Astrocyte (in vitro differentiated cells and primary cell): Measurements from ENCODE around the gene LMX1B. TPM values are rescaled to one million over a fixed set of nuclear protein-coding genes. Genes with fewer than 3 reads are reported as not detected.

Source experiments
- DNase-seq: peaks from one replicate; pipeline ENCODE4 v3.0.0-alpha.2; 2010; ENCODE audit warnings: low read depth
- FAIRE-seq: peaks from 2 replicates; lab custom pipeline; 2011; peaks lifted over from hg19 to GRCh38; lab: Jason Lieb, UNC
- H2AFZ ChIP-seq: 2 replicates; pipeline ENCODE4 v1.6.0; 2012; ENCODE audit warnings: low read depth, low read length, inconsistent platforms
- H3K27ac ChIP-seq: 2 replicates; pipeline ENCODE4 v1.5.1; 2011; ENCODE audit warnings: low read depth, low read length, inconsistent platforms
- H3K27me3 ChIP-seq: 2 replicates; pipeline ENCODE4 v1.6.0; 2011; ENCODE audit warnings: low read length, inconsistent platforms; ENCODE audit not compliant: insufficient read depth
- H3K36me3 ChIP-seq: 2 replicates; pipeline ENCODE4 v1.5.1; 2011; ENCODE audit warnings: low read length, inconsistent platforms; ENCODE audit not compliant: insufficient read depth
- H3K4me1 ChIP-seq: 2 replicates; pipeline ENCODE4 v1.5.1; 2011; ENCODE audit warnings: low read length, inconsistent platforms; ENCODE audit not compliant: insufficient read depth
- H3K4me2 ChIP-seq: 2 replicates; pipeline ENCODE4 v1.6.0; 2012; ENCODE audit warnings: low read length, inconsistent platforms
- H3K4me3 ChIP-seq: 2 replicates; pipeline ENCODE4 v1.5.1; 2011; ENCODE audit warnings: low read depth, mild to moderate bottlenecking, low read length, inconsistent platforms; ENCODE audit not compliant: insufficient read depth
- H3K79me2 ChIP-seq: 2 replicates; pipeline ENCODE4 v1.6.0; 2012; ENCODE audit warnings: mild to moderate bottlenecking, low read length, inconsistent platforms; ENCODE audit not compliant: insufficient read depth
- H3K9ac ChIP-seq: 2 replicates; pipeline ENCODE4 v1.6.0; 2012; ENCODE audit warnings: mild to moderate bottlenecking, low read length, inconsistent platforms
- H3K9me3 ChIP-seq: 2 replicates; pipeline ENCODE4 v1.5.1; 2012; ENCODE audit warnings: low read depth, mild to moderate bottlenecking, low read length, inconsistent platforms; ENCODE audit not compliant: insufficient read depth
- H4K20me1 ChIP-seq: 2 replicates; pipeline ENCODE4 v1.6.0; 2012; ENCODE audit warnings: low read length, inconsistent platforms; ENCODE audit not compliant: insufficient read depth
- H3K27ac Mint-ChIP-seq: one replicate; pipeline ENCODE4 v1.8.0; 2021; ENCODE audit warnings: mild to moderate bottlenecking, mixed read lengths; ENCODE audit not compliant: unreplicated experiment
- H3K27me3 Mint-ChIP-seq: one replicate; pipeline ENCODE4 v1.8.0; 2021; ENCODE audit warnings: low read depth, mixed read lengths; ENCODE audit not compliant: unreplicated experiment
- H3K36me3 Mint-ChIP-seq: one replicate; pipeline ENCODE4 v1.8.0; 2021; ENCODE audit warnings: low read depth, mixed read lengths; ENCODE audit not compliant: unreplicated experiment
- H3K4me1 Mint-ChIP-seq: one replicate; pipeline ENCODE4 v1.8.0; 2021; ENCODE audit warnings: low read depth, mixed read lengths; ENCODE audit not compliant: unreplicated experiment
- H3K4me3 Mint-ChIP-seq: one replicate; pipeline ENCODE4 v1.8.0; 2021; ENCODE audit warnings: mild to moderate bottlenecking, moderate library complexity, mixed read lengths; ENCODE audit not compliant: unreplicated experiment
- H3K9me3 Mint-ChIP-seq: one replicate; pipeline ENCODE4 v1.8.0; 2021; ENCODE audit warnings: mild to moderate bottlenecking, mixed read lengths; ENCODE audit not compliant: unreplicated experiment
- EZH2 ChIP-seq: IDR thresholded peaks from 2 replicates; pipeline ENCODE4 v1.6.1; 2012; ENCODE audit warnings: mild to moderate bottlenecking, low read length, inconsistent platforms; ENCODE audit not compliant: insufficient read depth
- total RNA-seq: library from RNA; stranded (reverse); gene quantifications from 2 replicates; pipeline ENCODE4 v1.2.1, GENCODE V29; 2021
- TF ChIP-seq, protein P1 (sequence below): IDR thresholded peaks from 2 replicates; pipeline ENCODE4 v1.5.1; 2011; ENCODE audit warnings: low read depth, mild to moderate bottlenecking, inconsistent platforms, low read length, moderate library complexity; ENCODE audit not compliant: insufficient read depth

LMX1B gene
- total RNA-seq, 1 donor from 2014 or later, result 0.45 TPM

DNA sequence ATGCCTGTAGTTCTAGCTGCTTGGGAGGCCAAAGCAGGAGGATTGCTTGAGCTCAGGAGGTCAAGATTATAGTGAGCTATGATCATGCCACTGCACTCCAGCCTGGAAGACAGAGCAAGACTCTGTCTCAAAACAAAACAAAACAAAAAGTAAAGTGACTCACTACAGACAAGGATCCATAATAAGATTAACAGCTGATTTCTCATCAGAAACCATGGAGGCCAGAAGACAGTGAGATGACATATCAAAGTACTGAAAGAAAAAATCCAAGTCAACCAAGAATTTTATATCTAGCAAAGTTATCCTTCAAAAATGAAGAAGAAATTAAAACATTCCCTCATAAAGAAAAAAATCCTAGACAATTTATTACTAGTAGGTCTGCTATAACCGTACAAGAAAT is 121.8 kb downstream of the LMX1B start:
- Mint-ChIP-seq H3K4me3 (no peak overlapping the region), H3K27ac (no peak overlapping the region), H3K9me3 (peaks cover 22% of the 10 kb centered on the region), H3K4me1 (no peaks in the 10 kb centered on the region), H3K27me3 (peaks cover 23% of the 10 kb centered on the region), H3K36me3 (peaks cover 2% of the 10 kb centered on the region)
- no peaks in the 10 kb centered on the region for H3K79me2 ChIP-seq
- DNase-seq (no peak), FAIRE-seq (no peak)
- peaks cover 2% of the 10 kb centered on the region for H3K27me3 ChIP-seq
- H3K4me2 ChIP-seq, result no peak overlapping the region
- no peak overlapping the region for H2AFZ ChIP-seq
- no peak overlapping the region for H3K27ac ChIP-seq
- no peaks in the 10 kb centered on the region for H4K20me1 ChIP-seq
- no peak overlapping the region for H3K9ac ChIP-seq
- no peaks in the 10 kb centered on the region for H3K36me3 ChIP-seq
- peaks cover 3% of the 10 kb centered on the region for H3K9me3 ChIP-seq
- no peak for TF ChIP-seq EZH2
- TF ChIP-seq, protein P1, sequence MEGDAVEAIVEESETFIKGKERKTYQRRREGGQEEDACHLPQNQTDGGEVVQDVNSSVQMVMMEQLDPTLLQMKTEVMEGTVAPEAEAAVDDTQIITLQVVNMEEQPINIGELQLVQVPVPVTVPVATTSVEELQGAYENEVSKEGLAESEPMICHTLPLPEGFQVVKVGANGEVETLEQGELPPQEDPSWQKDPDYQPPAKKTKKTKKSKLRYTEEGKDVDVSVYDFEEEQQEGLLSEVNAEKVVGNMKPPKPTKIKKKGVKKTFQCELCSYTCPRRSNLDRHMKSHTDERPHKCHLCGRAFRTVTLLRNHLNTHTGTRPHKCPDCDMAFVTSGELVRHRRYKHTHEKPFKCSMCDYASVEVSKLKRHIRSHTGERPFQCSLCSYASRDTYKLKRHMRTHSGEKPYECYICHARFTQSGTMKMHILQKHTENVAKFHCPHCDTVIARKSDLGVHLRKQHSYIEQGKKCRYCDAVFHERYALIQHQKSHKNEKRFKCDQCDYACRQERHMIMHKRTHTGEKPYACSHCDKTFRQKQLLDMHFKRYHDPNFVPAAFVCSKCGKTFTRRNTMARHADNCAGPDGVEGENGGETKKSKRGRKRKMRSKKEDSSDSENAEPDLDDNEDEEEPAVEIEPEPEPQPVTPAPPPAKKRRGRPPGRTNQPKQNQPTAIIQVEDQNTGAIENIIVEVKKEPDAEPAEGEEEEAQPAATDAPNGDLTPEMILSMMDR, result no peak
- no peaks in the 10 kb centered on the region for H3K4me1 ChIP-seq
- H3K4me3 ChIP-seq, result no peak overlapping the region

DNA sequence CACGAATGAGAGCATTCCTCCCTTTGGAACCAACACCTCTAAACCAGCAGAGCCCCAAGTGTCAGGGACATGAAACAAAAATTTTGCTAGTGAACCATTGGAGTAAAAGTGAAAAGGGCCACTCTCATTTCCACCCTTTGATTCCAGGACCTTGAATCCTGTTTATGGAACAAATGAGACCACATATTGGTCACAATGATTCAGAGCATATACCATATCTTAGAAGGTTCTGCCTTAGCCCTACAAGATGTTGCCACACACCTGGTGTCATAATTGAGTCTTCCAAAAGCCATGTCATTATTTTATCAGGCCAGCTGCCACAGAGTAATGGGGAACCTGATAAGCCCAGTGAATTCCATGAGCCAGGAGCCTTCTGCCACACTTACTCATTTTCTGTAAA is 124.8 kb downstream of the LMX1B start:
- no peak overlapping the region for H3K27ac ChIP-seq
- Mint-ChIP-seq H3K9me3 (peaks cover 22% of the 10 kb centered on the region), H3K36me3 (no peaks in the 10 kb centered on the region), H3K27me3 (peaks cover 42% of the 10 kb centered on the region), H3K4me1 (no peaks in the 10 kb centered on the region), H3K27ac (no peak overlapping the region), H3K4me3 (no peak overlapping the region)
- no peaks in the 10 kb centered on the region for H3K36me3 ChIP-seq
- peaks cover 3% of the 10 kb centered on the region for H3K9me3 ChIP-seq
- H3K9ac ChIP-seq, result no peak overlapping the region
- H4K20me1 ChIP-seq, result no peaks in the 10 kb centered on the region
- no peak for DNase-seq
- H3K4me1 ChIP-seq, result no peaks in the 10 kb centered on the region
- no peak for TF ChIP-seq EZH2
- TF ChIP-seq, protein P1, result no peak
- no peak overlapping the region for H3K4me2 ChIP-seq
- peaks cover 8% of the 10 kb centered on the region for H3K27me3 ChIP-seq
- H3K79me2 ChIP-seq, result no peaks in the 10 kb centered on the region
- FAIRE-seq, result no peak
- no peak overlapping the region for H2AFZ ChIP-seq
- H3K4me3 ChIP-seq, result no peak overlapping the region

DNA sequence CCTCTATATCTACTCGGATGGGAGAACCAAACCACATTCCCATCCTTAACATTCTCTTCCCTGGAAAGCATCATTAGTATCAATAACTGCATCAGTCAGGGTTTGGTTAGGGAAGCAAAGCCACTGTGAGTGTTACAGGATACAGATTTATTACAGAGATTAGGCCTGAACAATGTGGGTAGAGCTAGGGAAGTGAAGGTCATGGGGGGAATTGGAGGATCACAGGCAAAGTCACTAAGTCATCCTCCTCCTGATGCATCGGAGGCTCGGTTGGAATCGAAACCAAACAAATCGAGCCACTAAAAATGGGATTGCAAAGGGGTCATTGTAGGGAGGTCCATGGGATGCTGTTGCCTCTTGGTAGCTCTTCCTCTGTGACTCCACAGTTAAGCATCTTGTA is 129.3 kb downstream of the LMX1B start:
- H3K36me3 Mint-ChIP-seq, result no peaks in the 10 kb centered on the region
- no peak overlapping the region for H3K4me2 ChIP-seq
- H3K27me3 ChIP-seq, result peaks cover 19% of the 10 kb centered on the region
- TF ChIP-seq EZH2, result no peak
- TF ChIP-seq, protein P1, result no peak
- peaks cover 67% of the 10 kb centered on the region for H3K27me3 Mint-ChIP-seq
- no peak overlapping the region for H3K27ac Mint-ChIP-seq
- H3K36me3 ChIP-seq, result no peaks in the 10 kb centered on the region
- no peaks in the 10 kb centered on the region for H3K4me1 ChIP-seq
- no peak for DNase-seq
- H3K27ac ChIP-seq, result no peak overlapping the region
- no peak for FAIRE-seq
- H3K4me3 Mint-ChIP-seq, result peak overlapping the region; percentile 11
- no peaks in the 10 kb centered on the region for H3K9me3 ChIP-seq
- H3K4me3 ChIP-seq, result no peak overlapping the region
- no peak overlapping the region for H3K9ac ChIP-seq
- no peaks in the 10 kb centered on the region for H3K79me2 ChIP-seq
- H2AFZ ChIP-seq, result no peak overlapping the region
- no peaks in the 10 kb centered on the region for H4K20me1 ChIP-seq
- peaks cover 2% of the 10 kb centered on the region for H3K4me1 Mint-ChIP-seq
- peaks cover 10% of the 10 kb centered on the region for H3K9me3 Mint-ChIP-seq
